ENCODE measurements around the gene KPNA6.
A peak's percentile ranks its signal among the peaks of the same experiment; 100 is the strongest.

KPNA6 gene

GRCh38 chr1:32104127-32104526, 3.7 kb upstream of the KPNA6 start:
- Histone ChIP-seq H3K4me3 (ENCODE audit: low read depth in 1 of 2, low read length in 1 of 2) (no peak overlapping the region), H3K4me1 (ENCODE audit: control insufficient read depth in 1 of 2, insufficient read depth in 1 of 2, low read depth in 1 of 2, low read length in 1 of 2) (peaks cover 51 to 55% of the 10 kb centered on the region in 2 experiments), H3K27me3 (no peaks in the 10 kb centered on the region), H3K9me3 (no peaks in the 10 kb centered on the region), H3K36me3 (peaks cover 5% of the 10 kb centered on the region), H3K27ac (no peak overlapping the region)
- TF ChIP-seq, protein P1, sequence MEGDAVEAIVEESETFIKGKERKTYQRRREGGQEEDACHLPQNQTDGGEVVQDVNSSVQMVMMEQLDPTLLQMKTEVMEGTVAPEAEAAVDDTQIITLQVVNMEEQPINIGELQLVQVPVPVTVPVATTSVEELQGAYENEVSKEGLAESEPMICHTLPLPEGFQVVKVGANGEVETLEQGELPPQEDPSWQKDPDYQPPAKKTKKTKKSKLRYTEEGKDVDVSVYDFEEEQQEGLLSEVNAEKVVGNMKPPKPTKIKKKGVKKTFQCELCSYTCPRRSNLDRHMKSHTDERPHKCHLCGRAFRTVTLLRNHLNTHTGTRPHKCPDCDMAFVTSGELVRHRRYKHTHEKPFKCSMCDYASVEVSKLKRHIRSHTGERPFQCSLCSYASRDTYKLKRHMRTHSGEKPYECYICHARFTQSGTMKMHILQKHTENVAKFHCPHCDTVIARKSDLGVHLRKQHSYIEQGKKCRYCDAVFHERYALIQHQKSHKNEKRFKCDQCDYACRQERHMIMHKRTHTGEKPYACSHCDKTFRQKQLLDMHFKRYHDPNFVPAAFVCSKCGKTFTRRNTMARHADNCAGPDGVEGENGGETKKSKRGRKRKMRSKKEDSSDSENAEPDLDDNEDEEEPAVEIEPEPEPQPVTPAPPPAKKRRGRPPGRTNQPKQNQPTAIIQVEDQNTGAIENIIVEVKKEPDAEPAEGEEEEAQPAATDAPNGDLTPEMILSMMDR (IDR thresholded peaks at IDR 0.05) = no peak

- Histone ChIP-seq H3K9me3 (no peaks in the 10 kb centered on the region), H3K27me3 (no peaks in the 10 kb centered on the region), H3K4me3 (ENCODE audit: low read depth in 1 of 2, low read length in 1 of 2) (no peak overlapping the region), H3K4me1 (ENCODE audit: control insufficient read depth in 1 of 2, insufficient read depth in 1 of 2, low read depth in 1 of 2, low read length in 1 of 2) (peaks cover 61 to 64% of the 10 kb centered on the region in 2 experiments), H3K36me3 (peaks cover 3% of the 10 kb centered on the region), H3K27ac (peak overlapping the region; percentile 94)
- TF ChIP-seq, protein P1 (IDR thresholded peaks at IDR 0.05) = no peak
These were observed 2.5 kb upstream of the KPNA6 start for GRCh38 chr1:32105338-32105737.

- no peaks in the 10 kb centered on the region for H3K9me3 ChIP-seq
- H3K4me1 ChIP-seq (ENCODE audit: control insufficient read depth in 1 of 2, insufficient read depth in 1 of 2, low read depth in 1 of 2, low read length in 1 of 2) = peaks cover 52 to 62% of the 10 kb centered on the region in 2 experiments
- no peaks in the 10 kb centered on the region for H3K36me3 ChIP-seq
- H3K27me3 ChIP-seq = no peaks in the 10 kb centered on the region
- TF ChIP-seq, protein P1 (IDR thresholded peaks at IDR 0.05) = no peak
- peak overlapping the region; percentile 94 for H3K27ac ChIP-seq
- H3K4me3 ChIP-seq (ENCODE audit: low read depth in 1 of 2, low read length in 1 of 2) = peak overlapping the region; percentile 86 to 90
These were observed 1.1 kb upstream of the KPNA6 start for GRCh38 chr1:32106663-32107275.

GRCh38 chr1:32111040-32111623, 3.3 kb downstream of the KPNA6 start:
- H3K4me3 ChIP-seq (ENCODE audit: low read depth in 1 of 2, low read length in 1 of 2) = no peak overlapping the region
- H3K27me3 ChIP-seq = no peaks in the 10 kb centered on the region
- no peaks in the 10 kb centered on the region for H3K36me3 ChIP-seq
- H3K27ac ChIP-seq = peak overlapping the region; percentile 14
- H3K4me1 ChIP-seq (ENCODE audit: control insufficient read depth in 1 of 2, insufficient read depth in 1 of 2, low read depth in 1 of 2, low read length in 1 of 2) = peaks cover 34 to 44% of the 10 kb centered on the region in 2 experiments
- H3K9me3 ChIP-seq = no peaks in the 10 kb centered on the region
- TF ChIP-seq, protein P1 (IDR thresholded peaks at IDR 0.05) = no peak

DNA sequence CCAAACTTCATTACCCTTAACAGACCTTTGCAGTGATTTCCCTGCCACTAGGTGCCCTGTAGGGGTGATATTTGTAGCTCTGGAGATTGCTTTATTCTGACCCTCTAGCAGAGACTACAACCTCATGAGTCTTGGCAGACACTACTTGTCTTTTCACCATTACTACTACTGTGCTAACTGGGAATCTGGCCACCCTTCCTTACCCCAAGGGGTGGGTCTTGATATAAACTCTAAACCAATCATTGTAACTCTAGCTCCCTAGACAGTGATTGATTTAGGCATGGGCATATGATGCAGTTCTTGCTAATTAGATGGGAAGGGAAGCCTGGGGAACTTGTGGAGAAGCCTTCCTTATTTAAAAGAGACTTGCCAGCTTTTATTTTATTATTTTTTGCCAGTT, 3.9 kb downstream of the KPNA6 start:
- TF ChIP-seq, protein P1 (IDR thresholded peaks at IDR 0.05) = no peak
- peaks cover 32 to 43% of the 10 kb centered on the region in 2 experiments for H3K4me1 ChIP-seq (ENCODE audit: control insufficient read depth in 1 of 2, insufficient read depth in 1 of 2, low read depth in 1 of 2, low read length in 1 of 2)
- no peak overlapping the region for H3K4me3 ChIP-seq (ENCODE audit: low read depth in 1 of 2, low read length in 1 of 2)

More for the DNA sequence above, 3.9 kb downstream of the KPNA6 start:
- Histone ChIP-seq H3K27me3 (no peaks in the 10 kb centered on the region), H3K9me3 (no peaks in the 10 kb centered on the region), H3K36me3 (no peaks in the 10 kb centered on the region), H3K27ac (no peak overlapping the region)

Measured in neutrophil (primary cell).